Ascending aorta (tissue), 2 donors: ENCODE measurements around the gene TBC1D9B. TPM values are rescaled to one million over a fixed set of nuclear protein-coding genes. Genes with fewer than 3 reads are reported as not detected.

Source experiments
- DNase-seq, 2 donors: peaks; one replicate each; pipeline ENCODE4 v3.0.0-alpha.2; 2019; ENCODE audit warnings: low spot score in 2 of 2
- H3K27ac ChIP-seq, 2 donors: fragments of 200-600 bp; sonication (generic); one replicate each; pipeline ENCODE4 v1.5.1; 2016 to 2017; ENCODE audit warnings: mild to moderate bottlenecking in 1 of 2
- H3K27me3 ChIP-seq: fragments of 200-600 bp; sonication (generic); one replicate; pipeline ENCODE4 v1.5.1; 2017
- H3K36me3 ChIP-seq, 2 donors: fragments of 200-600 bp; sonication (generic); one replicate each; pipeline ENCODE4 v1.5.1; 2016
- H3K4me1 ChIP-seq, 2 donors: fragments of 200-600 bp; sonication (generic); one replicate each; pipeline ENCODE4 v1.5.1; 2016 to 2017; ENCODE audit warnings: mild to moderate bottlenecking in 1 of 2
- H3K4me3 ChIP-seq, 2 donors: fragments of 200-600 bp; sonication (generic); one replicate each; pipeline ENCODE4 v1.5.1; 2016 to 2017; ENCODE audit warnings: mild to moderate bottlenecking in 1 of 2
- H3K9me3 ChIP-seq, 2 donors: fragments of 200-600 bp; sonication (generic); one replicate each; pipeline ENCODE4 v1.5.1; 2016
- CTCF ChIP-seq, 3 experiments: fragments of 200-600 bp in 2 of 3; fragments of 450-650 bp in 1 of 3; sonication (generic) in 2 of 3; IDR thresholded peaks; one replicate each; pipeline ENCODE4 v1.5.1; 2016 to 2019; ENCODE audit warnings: antibody characterized with exemption in 3 of 3, mild to moderate bottlenecking in 1 of 3, moderate library complexity in 1 of 3
- intact Hi-C: fragments of 100-400 bp; cut with DNase I; formaldehyde crosslinking; loops from one replicate; pipeline ENCODE4 v1.15.1; 2023
- total RNA-seq: library from RNA; depleted of rRNA; stranded (reverse); fragments of >200 nt; gene quantifications from one replicate; pipeline ENCODE4 v1.1.0, GENCODE V29; 2016

TBC1D9B gene
- total RNA-seq, 1 donor from 2014 or later: 220 TPM

- H3K4me1 ChIP-seq: peaks cover 0 to 9% of the 10 kb centered on the region in 2 donors
- H3K9me3 ChIP-seq: no peaks in the 10 kb centered on the region
- peaks cover 0 to 6% of the 10 kb centered on the region in 2 donors for H3K36me3 ChIP-seq
- intact Hi-C loops: no loop called here
- TF ChIP-seq CTCF (IDR thresholded peaks at IDR 0.05): no peak
- no peak overlapping the region for H3K27ac ChIP-seq
- DNase-seq: peak in 1 of 2 donors; percentile 52
- no peak overlapping the region for H3K4me3 ChIP-seq
- H3K27me3 ChIP-seq: no peaks in the 10 kb centered on the region
Observed at GRCh38 chr5:179812135-179812825, 95.4 kb downstream of the TBC1D9B start.

Other genes with a start within 250 kb of the TBC1D9B start
- gene CBY3, start 226.9 kb downstream of the TBC1D9B start, total RNA-seq: not detected
- 214 TPM for gene CANX, start 208.9 kb downstream of the TBC1D9B start, total RNA-seq
- gene MAML1, start 175.1 kb downstream of the TBC1D9B start, total RNA-seq: 42.6 TPM
- gene LTC4S, start 113.9 kb downstream of the TBC1D9B start, total RNA-seq: 91.7 TPM
- gene MGAT4B, start 101.0 kb downstream of the TBC1D9B start, total RNA-seq: 207 TPM
- gene SQSTM1, start 87.0 kb downstream of the TBC1D9B start, total RNA-seq: 476 TPM
- 17.3 TPM for gene MRNIP, start 49.1 kb downstream of the TBC1D9B start, total RNA-seq
- gene RNF130, start 163.9 kb upstream of the TBC1D9B start, total RNA-seq: 86.7 TPM